Activated naive CD4-positive, alpha-beta T cell treated with anti-CD3 and anti-CD28 coated beads for 36 hours (primary cell): ENCODE results near the gene RIT2. TPM values are rescaled to one million over a fixed set of nuclear protein-coding genes. Genes with fewer than 3 reads are reported as not detected.

Experiments
- CTCF ChIA-PET: fragments of 350-600 bp; sonication (Branson Sonifier 250); formaldehyde crosslinking; loops from one replicate; lab custom pipeline; 2021; ENCODE audit warnings: antibody characterized with exemption; lab: Charles Lee
- DNase-seq: peaks from one replicate; pipeline ENCODE4 v3.0.0-alpha.2; 2020
- H3K27ac Mint-ChIP-seq: one replicate; pipeline ENCODE4 v1.8.0; 2021; ENCODE audit warnings: mild to moderate bottlenecking, mixed read lengths
- H3K27me3 Mint-ChIP-seq: one replicate; pipeline ENCODE4 v1.8.0; 2021; ENCODE audit warnings: low read depth, mixed read lengths
- H3K36me3 Mint-ChIP-seq: one replicate; pipeline ENCODE4 v1.8.0; 2021; ENCODE audit warnings: low read depth, mixed read lengths
- H3K4me1 Mint-ChIP-seq: one replicate; pipeline ENCODE4 v1.8.0; 2021; ENCODE audit warnings: low read depth, mixed read lengths
- H3K4me3 Mint-ChIP-seq: one replicate; pipeline ENCODE4 v1.8.0; 2021; ENCODE audit warnings: mild to moderate bottlenecking, moderate library complexity, mixed read lengths
- H3K9me3 Mint-ChIP-seq: one replicate; pipeline ENCODE4 v1.8.0; 2021; ENCODE audit warnings: mixed read lengths
- intact Hi-C: fragments of 100-400 bp; cut with micrococcal nuclease; formaldehyde crosslinking; loops from one replicate; pipeline ENCODE4 v1.15.1; 2023
- total RNA-seq, 2 experiments: library from RNA; stranded (reverse); gene quantifications; one replicate each; pipeline ENCODE4 v1.2.3, GENCODE V29; 2021

The RIT2 gene
- total RNA-seq, 2 experiments from 2014 or later, result not detected

DNA sequence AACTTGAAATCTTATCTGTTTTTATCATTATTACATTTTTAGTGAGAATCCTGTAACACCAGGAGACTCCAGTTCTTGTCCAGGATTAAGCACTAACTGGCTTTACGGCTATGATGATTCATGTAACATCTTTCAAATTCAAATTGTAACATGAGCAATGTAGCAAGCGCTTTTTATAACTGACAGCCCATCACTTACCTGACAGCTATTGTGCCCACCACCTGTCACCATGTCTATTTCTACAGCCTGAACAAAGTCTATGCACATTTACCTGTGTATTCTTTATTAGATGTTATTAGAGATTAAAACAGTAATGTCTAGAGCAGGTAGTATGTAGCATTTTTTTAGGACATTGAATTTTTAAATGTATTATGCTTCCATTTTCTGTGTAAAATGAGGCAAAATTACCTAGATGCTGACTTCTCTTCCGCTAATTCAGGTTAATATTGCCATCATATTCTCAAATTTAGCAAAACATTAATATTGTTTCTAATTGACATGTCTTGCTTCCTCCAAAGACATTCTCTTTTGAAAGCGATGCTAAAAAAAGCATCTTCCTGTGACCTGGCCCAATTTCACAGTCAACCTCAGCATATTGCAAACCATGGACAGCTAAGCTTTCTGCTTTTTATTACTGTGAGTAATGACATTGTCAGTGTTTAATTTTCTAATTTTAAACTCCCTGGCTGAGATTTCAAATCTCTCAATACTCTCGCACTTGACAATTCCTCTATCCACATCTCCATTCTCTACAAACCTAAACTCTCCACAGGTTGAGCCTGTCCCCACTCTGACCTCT lies 37.8 kb downstream of the RIT2 start:
- no peak overlapping the region for H3K4me3 Mint-ChIP-seq
- no peaks in the 10 kb centered on the region for H3K4me1 Mint-ChIP-seq
- no peak for DNase-seq
- H3K27ac Mint-ChIP-seq, result no peak overlapping the region
- H3K9me3 Mint-ChIP-seq, result peaks cover 2% of the 10 kb centered on the region
- intact Hi-C loops, result no loop called here
- CTCF ChIA-PET, result no interaction called here
- no peaks in the 10 kb centered on the region for H3K27me3 Mint-ChIP-seq
- no peaks in the 10 kb centered on the region for H3K36me3 Mint-ChIP-seq

DNA sequence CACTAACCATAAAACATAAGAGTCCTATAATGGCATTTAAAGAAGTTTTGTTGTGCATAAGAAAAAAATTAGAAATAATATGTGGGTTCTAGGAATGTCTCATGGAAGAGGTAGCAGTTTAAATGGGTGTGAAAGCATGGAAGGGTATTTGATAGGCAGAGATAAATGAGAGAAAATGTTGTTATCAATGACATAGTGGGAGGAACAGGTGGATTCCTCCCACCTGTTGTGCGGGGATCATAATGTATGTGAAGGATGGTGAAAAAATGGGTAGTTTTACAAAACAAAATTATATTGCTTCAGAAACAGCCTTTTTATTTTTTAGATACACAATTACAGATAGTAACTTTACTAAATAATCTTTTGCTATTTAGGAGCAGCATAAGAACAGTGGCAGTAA lies 41.7 kb downstream of the RIT2 start:
- Mint-ChIP-seq H3K27ac (no peak overlapping the region), H3K36me3 (no peaks in the 10 kb centered on the region), H3K4me1 (no peaks in the 10 kb centered on the region), H3K27me3 (no peaks in the 10 kb centered on the region), H3K4me3 (no peak overlapping the region), H3K9me3 (peaks cover 5% of the 10 kb centered on the region)
- intact Hi-C loops, result no loop called here
- no peak for DNase-seq
- CTCF ChIA-PET, result no interaction called here

DNA sequence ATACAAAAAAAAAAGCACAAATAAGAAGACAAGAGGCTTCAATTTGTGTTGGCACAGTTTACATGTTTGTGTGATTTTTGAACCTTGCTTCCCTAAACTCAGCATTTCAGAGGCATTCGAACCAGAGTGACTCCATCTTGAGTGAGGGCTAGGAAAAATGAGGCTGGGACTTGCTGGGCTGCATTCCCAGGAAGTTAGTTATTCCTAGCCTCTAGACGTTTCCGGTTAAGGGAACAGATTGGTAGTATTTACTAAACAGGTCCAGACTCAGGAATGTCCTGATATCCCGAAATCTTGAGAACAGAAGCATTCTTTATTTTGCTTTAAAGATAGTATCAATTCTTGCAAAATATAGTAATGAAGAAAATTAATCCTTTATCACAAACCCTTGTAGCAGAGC lies 46.7 kb downstream of the RIT2 start:
- Mint-ChIP-seq H3K9me3 (peaks cover 11% of the 10 kb centered on the region), H3K27ac (no peak overlapping the region), H3K4me3 (no peak overlapping the region), H3K36me3 (no peaks in the 10 kb centered on the region), H3K27me3 (no peaks in the 10 kb centered on the region), H3K4me1 (no peaks in the 10 kb centered on the region)
- DNase-seq, result no peak
- CTCF ChIA-PET, result no interaction called here
- intact Hi-C loops, result no loop called here

DNA sequence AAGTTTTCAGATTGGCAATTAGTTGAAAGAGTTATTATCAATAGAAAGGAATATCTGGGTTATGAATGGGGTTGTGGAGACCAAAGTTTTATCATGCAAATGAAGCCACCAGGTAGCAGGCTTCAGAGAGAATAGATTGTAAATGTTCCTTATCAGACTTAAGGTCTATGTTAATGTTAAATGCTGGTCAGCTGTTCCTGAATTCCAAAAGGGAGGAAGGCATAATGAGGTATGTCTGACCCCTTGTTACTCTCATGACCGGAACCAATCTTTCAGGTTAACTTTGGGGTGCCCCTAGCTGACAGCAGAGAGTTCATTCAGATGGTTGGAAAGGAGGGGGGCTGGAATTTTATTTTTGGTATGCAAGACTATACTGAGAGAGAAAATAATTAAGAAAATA lies 47.9 kb downstream of the RIT2 start:
- H3K27me3 Mint-ChIP-seq, result no peaks in the 10 kb centered on the region
- CTCF ChIA-PET, result no interaction called here

DNA sequence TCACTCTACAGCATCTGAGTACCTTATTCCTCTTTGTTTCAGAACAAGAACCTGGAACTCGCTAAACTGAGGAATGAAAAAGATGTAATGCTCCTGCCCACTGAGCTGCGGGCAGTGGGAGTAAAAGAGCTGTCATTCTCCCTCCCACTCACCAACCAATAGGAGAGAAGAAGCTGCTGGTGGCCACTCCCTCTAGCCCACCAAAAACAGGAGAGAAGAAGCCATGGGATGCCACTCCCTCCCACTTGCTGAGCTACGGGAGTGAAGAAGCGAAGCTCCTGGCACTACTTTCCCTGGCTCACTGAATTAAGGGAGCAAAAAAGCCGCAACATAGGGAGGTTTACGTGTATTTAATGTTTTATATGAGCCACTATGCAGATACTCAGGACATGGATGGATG lies 53.7 kb downstream of the RIT2 start:
- no peak overlapping the region for H3K27ac Mint-ChIP-seq
- no peak for DNase-seq
- H3K27me3 Mint-ChIP-seq, result no peaks in the 10 kb centered on the region
- CTCF ChIA-PET, result interaction anchor here (0.6 to 0.9 kb wide), 3 partner anchors 10 to 472 kb away, joined by 3 read pairs; no protein-coding TSS in a partner anchor
- no peaks in the 10 kb centered on the region for H3K36me3 Mint-ChIP-seq
- intact Hi-C loops, result no loop called here
- no peak overlapping the region for H3K4me3 Mint-ChIP-seq
- H3K4me1 Mint-ChIP-seq, result no peaks in the 10 kb centered on the region
- peaks cover 7% of the 10 kb centered on the region for H3K9me3 Mint-ChIP-seq

More for the DNA sequence above, 47.9 kb downstream of the RIT2 start:
- intact Hi-C loops, result no loop called here
- Mint-ChIP-seq H3K36me3 (no peaks in the 10 kb centered on the region), H3K27ac (no peak overlapping the region), H3K4me1 (no peaks in the 10 kb centered on the region), H3K9me3 (peaks cover 9% of the 10 kb centered on the region), H3K4me3 (no peak overlapping the region)
- DNase-seq, result no peak

DNA sequence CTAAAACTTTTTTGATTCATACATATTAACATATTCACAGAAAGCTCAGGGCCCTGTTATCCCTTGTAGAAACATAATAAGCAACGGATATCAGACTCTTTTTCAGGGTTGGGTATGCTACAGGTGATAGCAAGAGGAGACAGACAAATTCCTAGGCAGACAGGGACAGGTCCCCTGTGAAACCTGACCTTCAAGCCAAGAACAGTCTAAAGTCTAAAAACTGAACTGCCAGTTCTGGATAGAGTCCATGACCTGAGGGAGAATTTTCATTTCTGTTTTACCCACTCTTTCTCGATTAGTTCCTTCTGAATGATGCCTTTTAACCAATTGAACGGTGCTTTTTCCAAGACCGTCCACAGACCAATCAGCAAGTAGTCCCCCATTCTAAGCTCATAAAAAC lies 54.2 kb downstream of the RIT2 start:
- H3K4me3 Mint-ChIP-seq, result no peak overlapping the region
- no peaks in the 10 kb centered on the region for H3K4me1 Mint-ChIP-seq
- CTCF ChIA-PET, result interaction anchor here (0.6 kb wide), 1 partner anchor 17 kb away, joined by 3 read pairs; no protein-coding TSS in a partner anchor
- no peaks in the 10 kb centered on the region for H3K27me3 Mint-ChIP-seq
- no peaks in the 10 kb centered on the region for H3K36me3 Mint-ChIP-seq
- H3K27ac Mint-ChIP-seq, result no peak overlapping the region
- DNase-seq, result no peak
- peaks cover 6% of the 10 kb centered on the region for H3K9me3 Mint-ChIP-seq
- intact Hi-C loops, result no loop called here

DNA sequence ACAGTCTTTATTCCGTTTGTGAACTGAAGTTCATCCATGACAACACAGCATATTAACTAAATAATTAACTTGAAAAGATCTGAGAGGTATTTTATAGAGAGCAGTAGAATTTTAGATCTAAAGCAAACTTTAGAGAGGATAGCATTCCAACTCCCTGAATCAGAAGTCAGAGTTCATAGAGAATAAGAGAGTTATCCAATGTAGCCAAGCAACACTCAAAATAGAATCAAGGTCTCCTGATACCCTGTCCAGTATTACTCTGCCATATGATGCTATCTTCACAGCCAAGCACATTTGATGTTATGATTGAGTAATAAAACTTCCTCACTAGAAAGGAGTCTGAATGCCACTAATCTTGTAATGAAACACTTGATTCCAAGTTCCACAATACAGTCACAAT lies 55.5 kb downstream of the RIT2 start:
- CTCF ChIA-PET, result no interaction called here
- H3K4me3 Mint-ChIP-seq, result no peak overlapping the region
- intact Hi-C loops, result no loop called here
- DNase-seq, result no peak
- no peak overlapping the region for H3K27ac Mint-ChIP-seq
- H3K9me3 Mint-ChIP-seq, result peaks cover 5% of the 10 kb centered on the region
- H3K27me3 Mint-ChIP-seq, result no peaks in the 10 kb centered on the region
- H3K36me3 Mint-ChIP-seq, result no peaks in the 10 kb centered on the region
- no peaks in the 10 kb centered on the region for H3K4me1 Mint-ChIP-seq

DNA sequence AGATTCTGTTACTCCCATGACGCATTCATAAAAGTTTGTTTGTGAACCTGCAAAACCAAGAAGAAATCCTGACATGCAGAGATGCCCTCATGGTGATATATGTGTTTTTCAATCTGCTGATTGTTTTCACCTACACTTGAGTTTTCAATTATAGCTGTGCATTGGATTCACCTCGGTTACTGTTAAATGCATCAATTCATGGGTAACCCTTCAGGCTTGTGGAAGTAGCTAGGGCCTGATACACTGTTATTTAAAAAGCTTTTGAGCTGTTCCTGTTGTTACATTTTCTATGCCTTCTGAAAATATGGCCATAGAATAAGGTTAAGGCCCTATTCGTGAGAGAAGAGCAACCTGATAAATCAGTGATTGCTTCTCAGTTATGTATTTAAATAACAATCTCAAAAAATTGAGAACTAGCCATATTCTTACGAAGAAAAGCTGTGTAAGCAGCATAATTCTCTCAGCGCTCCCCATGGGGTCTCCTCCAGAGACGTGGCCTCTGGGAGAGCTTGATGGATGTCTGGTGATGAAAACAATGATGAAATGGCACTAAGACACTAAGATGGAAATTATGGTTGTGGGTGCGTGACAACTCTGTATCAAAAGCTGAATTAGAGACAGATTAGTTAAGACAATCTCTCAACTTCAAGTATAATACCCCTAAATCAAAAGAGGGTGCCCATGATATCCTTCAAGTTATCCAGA lies 60.5 kb downstream of the RIT2 start:
- H3K27ac Mint-ChIP-seq, result no peak overlapping the region
- CTCF ChIA-PET, result interaction anchor here (0.5 to 0.6 kb wide), 2 partner anchors 216 to 464 kb away, joined by 3 to 4 read pairs; no protein-coding TSS in a partner anchor
- H3K4me3 Mint-ChIP-seq, result no peak overlapping the region
- intact Hi-C loops, result no loop called here
- H3K36me3 Mint-ChIP-seq, result no peaks in the 10 kb centered on the region
- H3K9me3 Mint-ChIP-seq, result peaks cover 3% of the 10 kb centered on the region
- no peaks in the 10 kb centered on the region for H3K4me1 Mint-ChIP-seq
- H3K27me3 Mint-ChIP-seq, result no peaks in the 10 kb centered on the region
- DNase-seq, result no peak

DNA sequence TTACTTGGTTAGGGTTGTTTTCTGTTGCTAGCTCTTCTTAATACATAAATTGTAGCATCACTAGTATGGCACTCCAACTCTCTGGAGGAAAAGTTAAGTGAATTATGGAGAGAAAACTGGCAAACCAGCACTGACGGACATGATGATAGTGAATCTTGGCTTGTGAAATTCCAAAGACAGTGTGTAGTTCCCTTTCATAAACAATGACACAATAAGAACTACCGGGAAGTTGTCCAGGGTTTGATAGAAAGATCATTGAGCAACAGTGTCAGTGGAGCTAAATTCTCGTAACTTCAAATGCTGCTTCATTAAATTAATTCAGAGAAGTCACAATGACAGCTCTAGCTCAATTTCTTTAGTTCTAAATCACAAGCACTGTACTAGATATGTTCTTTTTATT lies 66.5 kb downstream of the RIT2 start:
- DNase-seq, result no peak
- Mint-ChIP-seq H3K27ac (no peak overlapping the region), H3K9me3 (peaks cover 2% of the 10 kb centered on the region), H3K4me3 (no peak overlapping the region), H3K4me1 (no peaks in the 10 kb centered on the region), H3K36me3 (no peaks in the 10 kb centered on the region), H3K27me3 (no peaks in the 10 kb centered on the region)
- intact Hi-C loops, result no loop called here
- CTCF ChIA-PET, result interaction anchor here (0.6 kb wide), 1 partner anchor 28 kb away, joined by 3 read pairs; no protein-coding TSS in a partner anchor

DNA sequence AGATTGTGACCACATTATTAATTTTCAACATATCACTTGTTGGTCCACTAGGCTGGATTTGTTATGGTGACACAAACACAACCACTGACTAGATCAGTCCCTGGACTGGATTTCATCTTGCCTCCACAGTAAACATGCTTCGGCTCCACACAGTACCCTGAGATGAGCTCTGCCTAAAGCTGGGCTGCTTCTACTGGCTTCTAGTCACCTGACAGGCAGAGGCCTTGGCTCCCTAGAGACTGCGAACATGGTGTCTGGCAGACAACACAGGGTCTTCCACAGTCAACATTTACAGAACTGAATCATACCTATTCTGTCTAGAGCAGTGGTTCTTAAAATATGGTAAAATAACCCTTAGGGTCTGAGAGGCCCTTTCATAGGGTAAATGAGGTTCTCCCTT lies 69.2 kb downstream of the RIT2 start:
- no peaks in the 10 kb centered on the region for H3K27me3 Mint-ChIP-seq

DNA sequence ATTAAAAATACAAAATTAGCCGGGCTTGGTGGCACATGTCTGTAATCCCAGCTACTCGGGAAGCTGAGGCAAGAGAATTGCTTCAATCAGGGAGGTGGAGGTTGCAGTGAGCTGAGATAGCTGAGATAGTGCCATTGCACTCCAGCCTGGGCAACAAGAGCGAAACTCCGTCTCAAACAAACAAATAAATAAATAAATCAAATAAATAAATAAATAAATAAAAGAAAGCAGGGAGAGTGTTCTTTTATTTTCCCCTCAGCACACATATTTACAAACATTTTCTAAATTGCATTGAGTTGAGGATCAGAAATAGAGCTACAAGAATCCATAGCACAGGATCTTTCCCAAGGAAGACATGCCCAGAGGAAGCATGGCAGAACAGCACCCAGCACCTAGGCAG lies 71.9 kb downstream of the RIT2 start:
- Mint-ChIP-seq H3K4me3 (no peak overlapping the region), H3K36me3 (no peaks in the 10 kb centered on the region), H3K27me3 (no peaks in the 10 kb centered on the region), H3K4me1 (no peaks in the 10 kb centered on the region), H3K9me3 (peaks cover 7% of the 10 kb centered on the region), H3K27ac (no peak overlapping the region)
- CTCF ChIA-PET, result no interaction called here
- no peak for DNase-seq
- intact Hi-C loops, result no loop called here

More for the DNA sequence above, 69.2 kb downstream of the RIT2 start:
- Mint-ChIP-seq H3K27ac (no peak overlapping the region), H3K9me3 (peaks cover 4% of the 10 kb centered on the region), H3K4me3 (no peak overlapping the region), H3K36me3 (no peaks in the 10 kb centered on the region), H3K4me1 (no peaks in the 10 kb centered on the region)
- intact Hi-C loops, result no loop called here
- no peak for DNase-seq
- CTCF ChIA-PET, result no interaction called here

DNA sequence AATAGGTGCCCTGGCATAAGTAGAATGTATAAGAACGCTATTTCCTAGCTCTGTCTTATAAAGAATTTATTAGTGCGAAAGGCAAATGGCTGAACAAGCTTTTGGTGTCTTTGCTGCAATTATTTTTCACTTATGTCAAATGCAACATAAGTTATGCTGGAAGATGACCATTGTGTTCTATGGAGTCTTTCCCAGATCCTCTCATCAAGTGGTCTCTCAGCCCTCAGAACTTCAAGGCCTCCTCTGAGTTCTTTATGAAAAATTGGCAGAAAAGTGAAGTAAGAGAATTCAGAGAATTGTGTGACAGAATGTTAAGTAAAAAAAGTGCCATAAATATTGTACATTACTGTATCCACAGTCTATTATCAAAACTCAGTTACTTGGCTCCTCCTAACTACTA lies 75.2 kb downstream of the RIT2 start:
- no peak overlapping the region for H3K27ac Mint-ChIP-seq

More for the DNA sequence above, 75.2 kb downstream of the RIT2 start:
- peaks cover 8% of the 10 kb centered on the region for H3K9me3 Mint-ChIP-seq
- no peaks in the 10 kb centered on the region for H3K4me1 Mint-ChIP-seq
- no peak overlapping the region for H3K4me3 Mint-ChIP-seq
- CTCF ChIA-PET, result no interaction called here
- DNase-seq, result no peak
- no peaks in the 10 kb centered on the region for H3K36me3 Mint-ChIP-seq
- intact Hi-C loops, result no loop called here
- no peaks in the 10 kb centered on the region for H3K27me3 Mint-ChIP-seq
